Stimulated activated naive CD8-positive, alpha-beta T cell treated with anti-CD3 and anti-CD28 coated beads, Interleukin-15, Interleukin-2, amounts not matched to agents 100 U/mL and 50 U/mL, for 24 hours (primary cell): ENCODE results near the gene ABCC8.
A peak's percentile ranks its signal among the peaks of the same experiment; 100 is the strongest.

Experiments used
- ATAC-seq: fragments of 150-1000 bp; cut with Tn5 transposase; one replicate; pipeline ENCODE4 v1.10.0; 2021
- DNase-seq: peaks from one replicate; pipeline ENCODE4 v3.0.0; 2021

The ABCC8 gene

GRCh38 chr11:17386331-17387084 is 90.1 kb downstream of the ABCC8 start:
- DNase-seq (peak; percentile 65), ATAC-seq (peak; percentile 37)

DNA sequence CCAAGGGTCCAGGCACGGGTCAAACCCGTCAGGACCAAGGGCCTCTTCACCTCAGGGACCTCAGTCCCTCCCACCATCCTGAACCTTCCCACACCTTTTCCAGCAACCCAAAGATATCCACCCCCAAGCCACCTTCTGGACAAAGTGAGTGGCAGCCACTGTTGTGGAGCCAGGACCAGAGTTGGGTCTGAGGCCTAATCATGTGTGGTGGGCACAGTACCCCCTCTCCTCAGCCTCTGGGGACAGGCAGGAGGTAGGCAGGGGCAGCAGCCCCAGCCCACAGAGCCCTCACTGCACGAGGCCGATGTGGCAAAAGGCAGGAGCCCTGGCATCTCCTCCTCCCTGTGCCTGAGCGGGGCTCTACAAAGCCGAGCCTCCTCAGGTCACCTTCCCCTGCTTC is 90.7 kb downstream of the ABCC8 start:
- no peak for ATAC-seq

DNA sequence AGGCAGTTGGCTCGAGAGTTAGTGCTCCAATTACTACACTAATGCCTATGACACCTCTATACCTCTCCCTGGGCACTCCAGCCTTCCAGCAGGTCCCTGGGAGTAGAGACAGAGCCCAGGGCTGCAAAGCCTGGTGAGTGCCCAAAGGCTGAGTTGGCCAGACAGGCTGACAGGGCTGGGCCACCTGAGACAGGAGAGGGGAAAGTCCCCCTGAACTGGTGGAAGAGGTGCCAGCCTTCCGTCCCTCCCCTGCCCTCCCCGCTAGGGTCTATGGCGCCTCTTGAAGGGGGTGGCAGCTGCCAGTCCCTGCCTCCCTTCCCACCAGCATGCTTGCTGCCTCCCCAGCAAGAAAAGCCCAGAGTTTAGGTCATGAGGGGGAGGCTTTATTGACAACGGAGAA is 91.2 kb downstream of the ABCC8 start:
- no peak for ATAC-seq
- DNase-seq, result no peak

More for the DNA sequence above, 90.7 kb downstream of the ABCC8 start:
- DNase-seq, result no peak

- ATAC-seq (peak; percentile 34), DNase-seq (peak; percentile 83)
Measured at GRCh38 chr11:17384002-17384511, 92.6 kb downstream of the ABCC8 start.

DNA sequence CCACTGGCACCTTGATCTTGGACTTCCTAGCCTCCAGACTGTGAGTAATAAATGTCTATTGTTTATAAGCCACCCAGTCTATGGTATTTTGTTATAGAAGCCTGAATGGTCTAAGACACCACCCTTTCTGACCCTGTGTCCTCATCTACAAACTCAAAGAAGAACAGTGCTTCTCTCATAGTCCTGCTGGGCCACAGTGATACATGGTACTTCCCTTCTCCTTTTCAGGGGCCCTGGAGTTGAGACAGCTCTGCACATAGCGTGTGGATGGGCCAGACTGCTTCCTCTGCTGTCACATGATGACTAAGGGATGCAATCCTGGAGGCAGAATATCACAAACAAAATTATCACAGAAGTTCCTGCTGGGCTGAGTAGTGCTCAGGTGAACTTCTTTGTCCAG is 93.2 kb downstream of the ABCC8 start:
- no peak for ATAC-seq
- DNase-seq, result no peak

DNA sequence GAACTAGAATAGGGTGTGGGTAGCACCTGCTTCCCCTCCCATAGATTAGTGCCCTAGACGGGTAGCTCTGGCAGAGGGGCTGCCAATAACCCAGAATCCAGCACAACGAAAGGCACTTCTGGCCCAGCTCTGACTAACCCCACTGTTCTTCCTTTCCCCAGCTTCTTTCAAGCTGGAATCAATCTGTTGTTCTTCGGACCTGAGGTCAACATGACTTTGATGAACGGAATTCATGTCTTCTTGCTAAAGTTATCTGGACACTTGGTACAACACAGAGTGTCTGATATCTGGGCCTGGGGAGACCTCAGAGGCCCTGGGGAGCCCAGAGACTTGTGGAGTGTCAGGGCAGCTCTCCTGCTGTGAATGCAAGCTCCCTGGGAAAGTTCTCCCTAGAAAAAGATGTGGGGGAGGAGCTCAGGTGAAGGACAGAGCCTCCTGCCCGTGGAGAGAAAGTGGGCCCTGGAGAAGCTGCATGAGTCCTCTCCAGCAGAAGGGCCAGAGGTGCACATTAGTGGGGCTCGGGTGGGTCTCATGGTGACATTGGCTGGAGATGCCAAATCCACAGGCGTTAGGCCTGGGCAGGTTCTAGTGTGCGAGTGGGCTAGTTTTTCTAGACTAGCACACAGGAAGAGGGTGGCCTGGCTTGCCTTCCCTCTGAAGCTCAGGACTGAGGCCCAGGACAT is 94.5 kb downstream of the ABCC8 start:
- ATAC-seq (no peak), DNase-seq (no peak)

DNA sequence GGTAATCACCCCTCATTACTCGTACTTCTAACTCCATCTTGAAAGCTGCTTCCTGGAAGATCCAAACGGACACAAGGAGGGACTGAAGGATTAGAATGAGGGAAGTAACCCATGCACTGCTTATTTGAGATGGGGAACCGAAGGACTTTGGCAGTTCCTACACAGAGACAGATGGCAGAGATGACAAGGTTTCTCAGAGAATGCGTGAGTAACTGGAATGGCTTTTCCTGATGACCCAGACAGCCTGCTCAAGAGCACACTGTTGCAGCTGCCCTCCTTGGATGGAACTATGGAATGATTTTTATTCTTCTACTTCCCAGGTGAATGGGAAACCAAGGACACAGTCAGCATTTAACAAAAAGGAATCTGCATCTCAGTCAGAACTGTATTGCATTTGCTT is 95.5 kb downstream of the ABCC8 start:
- ATAC-seq, result no peak
- no peak for DNase-seq

DNA sequence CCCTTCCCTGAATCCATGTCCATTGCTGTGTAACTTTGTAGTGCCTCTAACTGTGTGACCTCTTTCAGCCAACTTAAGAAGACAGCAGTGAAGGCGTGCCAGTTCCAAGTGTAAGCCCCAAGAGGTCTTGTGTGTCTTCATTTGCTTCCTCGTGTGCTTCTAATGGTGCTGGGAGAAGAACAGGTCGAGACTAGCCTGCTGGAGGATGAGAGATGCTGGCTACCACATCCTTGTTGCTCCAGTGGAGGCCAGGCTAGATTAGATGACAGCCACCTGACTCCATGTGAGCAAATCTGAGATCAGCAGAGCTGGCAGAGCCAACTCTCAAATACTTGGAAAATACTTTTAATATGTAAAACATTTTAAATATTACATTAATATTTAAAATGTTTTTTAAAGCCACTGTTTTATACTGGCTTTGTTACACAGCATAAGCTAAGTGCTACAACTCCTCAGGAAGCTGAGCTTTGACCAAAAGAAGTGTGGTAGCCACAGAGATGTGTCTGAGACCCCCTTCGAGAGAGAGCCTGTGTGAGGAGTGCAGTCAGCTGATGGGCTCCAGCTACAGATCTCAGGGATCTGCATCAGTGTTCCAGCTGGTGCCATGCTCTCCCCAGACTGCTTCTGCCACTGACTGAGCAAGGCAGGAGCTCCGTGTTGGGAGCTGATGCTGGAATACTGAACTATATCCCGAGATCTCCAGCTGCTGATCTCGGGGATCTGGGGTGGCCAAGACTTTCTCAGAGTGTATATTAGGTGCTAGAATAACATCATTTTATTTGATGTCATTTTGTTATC is 97.1 kb downstream of the ABCC8 start:
- no peak for DNase-seq
- ATAC-seq, result no peak

GRCh38 chr11:17378655-17379054 is 98.0 kb downstream of the ABCC8 start:
- ATAC-seq (no peak), DNase-seq (no peak)

DNA sequence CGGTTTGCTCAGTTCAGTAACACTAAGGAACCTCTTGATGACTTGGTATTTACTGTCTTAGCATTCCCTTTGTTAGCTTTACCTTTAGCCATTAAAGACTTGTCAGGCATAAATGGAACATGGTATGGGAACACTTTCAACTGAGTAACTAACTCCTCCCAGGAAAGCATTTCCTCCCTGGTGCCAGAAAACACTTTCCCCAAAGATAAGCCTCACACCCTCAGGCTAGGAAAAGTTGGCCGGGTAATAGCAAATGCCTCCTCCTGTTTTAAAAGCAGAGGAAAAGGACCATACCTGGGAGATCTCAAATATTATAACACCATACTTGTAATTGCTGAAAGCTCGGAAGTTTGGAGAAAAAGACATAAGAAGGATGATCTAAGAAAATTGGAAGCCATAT is 100.2 kb downstream of the ABCC8 start:
- no peak for DNase-seq

DNA sequence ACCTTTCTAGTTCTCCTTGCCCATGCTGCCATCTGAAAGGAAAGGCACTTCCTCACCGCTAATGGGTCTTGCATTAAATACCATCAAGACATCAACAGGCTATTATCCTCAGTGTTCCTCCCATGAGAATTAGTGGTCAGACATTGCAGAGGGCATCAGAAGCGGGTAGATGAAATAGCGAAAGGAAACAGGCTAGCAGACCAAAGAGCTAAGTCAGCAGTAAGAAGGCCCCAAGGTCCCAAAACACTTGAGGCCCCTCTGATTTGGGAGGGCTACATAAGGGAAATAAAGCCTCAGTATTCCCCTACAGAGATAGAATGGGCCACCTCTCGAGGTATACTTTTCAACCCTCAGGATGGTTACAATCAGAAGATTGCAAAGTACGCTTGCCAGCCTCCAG is 101.1 kb downstream of the ABCC8 start:
- no peak for ATAC-seq
- no peak for DNase-seq

More for the DNA sequence above, 100.2 kb downstream of the ABCC8 start:
- no peak for ATAC-seq

- no peak for DNase-seq
- no peak for ATAC-seq
Measured at GRCh38 chr11:17371614-17372013, 105.0 kb downstream of the ABCC8 start.

GRCh38 chr11:17369684-17370243 is 106.9 kb downstream of the ABCC8 start:
- ATAC-seq, result no peak
- no peak for DNase-seq

- DNase-seq, result no peak
Measured at GRCh38 chr11:17369094-17369493, 107.6 kb downstream of the ABCC8 start.

GRCh38 chr11:17368551-17368950 is 108.1 kb downstream of the ABCC8 start:
- no peak for DNase-seq
- no peak for ATAC-seq

More at GRCh38 chr11:17369094-17369493, 107.6 kb downstream of the ABCC8 start:
- no peak for ATAC-seq

DNA sequence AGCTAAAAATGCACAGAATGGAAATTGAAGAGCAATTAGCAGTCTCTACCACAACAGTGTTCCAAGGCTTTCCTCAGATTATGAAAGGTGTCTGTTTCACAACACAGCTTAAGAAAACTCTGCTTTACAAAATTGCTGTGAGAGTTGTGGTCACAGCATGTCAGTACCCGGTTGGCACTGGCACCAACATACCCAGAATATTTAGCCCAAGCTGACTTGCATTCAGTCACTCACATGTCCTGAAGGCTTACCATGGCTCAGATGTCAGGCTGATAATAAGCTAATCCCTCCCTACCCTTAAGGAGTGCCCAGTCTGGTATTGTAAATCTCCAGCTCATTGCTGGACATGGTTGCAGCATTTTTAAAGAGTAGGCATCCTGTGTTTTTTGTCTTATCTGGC is 110.2 kb downstream of the ABCC8 start:
- DNase-seq (no peak), ATAC-seq (no peak)

DNA sequence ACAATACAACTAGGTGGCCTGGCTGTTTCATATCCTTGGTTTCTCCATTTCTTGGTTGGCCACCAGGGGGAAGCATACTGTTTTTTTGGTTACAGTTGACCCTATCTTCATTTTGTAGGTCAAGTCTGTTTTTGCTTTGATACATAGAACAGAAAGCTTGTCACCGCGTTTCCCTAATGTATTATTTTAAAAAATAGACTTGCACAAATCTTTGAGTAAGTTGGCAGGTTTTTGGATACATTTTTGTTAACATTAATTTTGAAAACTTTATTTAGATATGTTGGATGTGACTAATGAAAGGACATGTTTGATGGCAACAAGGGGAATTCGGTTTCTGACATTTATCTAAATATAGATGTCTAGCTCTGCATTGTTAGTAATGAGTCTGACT is 122.0 kb downstream of the ABCC8 start:
- no peak for ATAC-seq
- peak; percentile 76 for DNase-seq

DNA sequence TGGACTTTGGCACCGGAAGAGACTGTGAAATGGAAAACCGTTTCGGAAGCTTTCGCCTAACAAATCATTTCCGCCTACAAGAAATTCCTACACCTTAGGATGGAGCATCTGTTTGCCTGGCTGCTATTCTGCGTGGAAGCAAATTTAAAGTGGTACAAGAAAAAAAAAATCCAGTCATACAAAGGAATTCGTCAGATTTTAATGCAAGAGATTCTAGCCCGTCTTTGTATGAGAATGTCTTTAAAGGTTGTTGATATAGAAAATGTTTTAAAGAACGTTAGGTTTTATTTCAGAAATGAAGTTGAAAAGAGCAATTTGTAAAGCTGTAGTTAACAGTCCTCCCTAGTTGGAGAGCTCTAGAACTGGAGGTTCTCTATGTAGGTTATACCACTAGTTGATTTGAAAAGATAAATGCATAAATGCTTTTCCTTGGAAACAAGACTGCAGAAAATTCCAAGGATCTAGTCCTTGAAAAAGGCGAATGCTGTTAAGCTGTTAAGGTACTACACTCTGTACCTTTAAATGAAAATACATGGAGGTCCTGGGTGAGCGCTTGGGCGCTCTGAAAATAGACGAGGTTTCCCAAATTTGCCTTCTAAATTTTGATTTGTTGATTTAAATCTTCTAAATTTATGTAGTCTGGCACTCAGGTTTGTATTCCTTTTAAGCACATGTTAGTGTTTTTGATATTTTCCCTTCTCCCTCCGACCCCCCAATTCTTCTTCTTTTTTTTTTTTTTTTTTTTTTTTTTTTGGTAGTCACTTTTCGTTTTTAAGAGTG is 122.6 kb downstream of the ABCC8 start:
- no peak for DNase-seq
- ATAC-seq, result no peak

DNA sequence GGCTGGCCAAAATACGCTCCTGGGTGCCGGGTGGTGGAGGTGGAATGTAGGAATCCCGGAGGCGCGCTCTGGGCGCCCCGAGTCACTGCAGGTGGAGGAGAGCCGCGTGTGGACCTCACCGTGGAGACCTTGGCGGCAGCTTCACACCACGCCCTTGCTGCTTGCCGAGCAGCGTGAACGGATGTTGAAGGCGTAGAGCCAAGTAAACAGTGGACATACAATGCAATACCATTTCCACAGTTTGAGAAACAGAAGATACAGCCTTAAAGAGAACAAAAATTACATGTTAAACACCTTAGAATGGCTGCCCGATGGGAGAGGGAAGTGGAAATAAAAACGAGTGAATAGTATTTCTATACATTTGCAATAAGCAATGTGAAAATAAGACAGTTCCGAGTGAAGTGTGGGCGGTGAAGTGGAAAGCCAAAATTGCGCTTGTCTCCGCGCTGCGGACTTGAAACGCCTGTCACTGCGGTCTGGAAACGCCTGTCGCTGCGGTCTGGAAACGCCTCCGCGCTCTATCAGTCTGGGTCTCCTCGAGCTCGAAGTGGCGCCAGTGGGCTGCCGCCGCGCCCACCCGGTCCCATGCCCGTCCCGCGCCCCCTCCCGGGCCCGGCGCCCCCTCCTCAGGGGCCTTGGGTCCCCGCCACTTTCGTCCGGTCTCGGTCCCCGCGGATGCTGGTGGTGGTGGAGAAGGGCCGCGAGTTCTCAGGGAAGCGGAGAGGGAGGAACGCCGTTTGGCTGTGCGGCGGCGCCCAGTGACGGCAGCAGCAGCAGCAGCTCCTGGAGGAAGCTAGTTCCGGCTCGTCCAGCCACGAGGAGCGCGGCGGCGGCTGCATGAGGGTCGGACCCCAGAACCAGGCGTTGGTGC is 123.5 kb downstream of the ABCC8 start:
- peak; percentile 75 for DNase-seq
- ATAC-seq, result peak; percentile 51

DNA sequence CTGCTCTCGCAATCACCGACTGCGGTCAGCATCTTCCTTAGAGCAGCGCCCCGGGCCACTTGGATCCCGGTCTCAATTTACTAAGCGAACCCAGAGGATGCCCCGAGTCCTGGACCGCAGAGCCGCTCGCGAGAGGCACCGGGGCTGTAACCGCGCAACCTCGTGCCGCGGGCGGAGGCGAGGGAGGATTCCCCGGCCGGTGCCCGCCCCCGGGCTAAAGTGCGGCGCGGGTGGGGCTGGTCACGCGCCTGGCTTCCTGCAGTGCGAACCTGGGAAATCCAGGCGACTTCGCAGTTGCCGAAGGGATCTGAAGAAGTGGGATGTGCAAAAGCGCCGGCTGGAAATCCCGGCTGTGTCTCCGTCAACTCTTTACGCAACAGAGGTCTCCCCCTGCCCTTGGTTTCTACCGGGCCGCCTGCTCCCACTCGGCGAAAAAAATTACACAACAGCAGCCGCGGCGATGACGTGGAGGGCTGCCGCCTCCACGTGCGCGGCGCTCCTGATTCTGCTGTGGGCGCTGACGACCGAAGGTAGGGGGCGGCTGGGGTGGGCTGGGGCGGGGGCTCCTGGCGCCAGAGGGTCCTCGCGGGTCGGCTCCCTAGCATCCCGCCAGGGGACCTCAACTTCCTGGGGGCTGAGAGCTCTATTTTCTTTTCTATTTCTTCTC is 125.0 kb downstream of the ABCC8 start, which contains the start of gene NCR3LG1:
Gene NCR3LG1, plus strand, starts transcription at position 291 of the 667 bp plus-strand sequence. Its CDS starts 170 bp downstream, at position 461.
- peak; percentile 69 for DNase-seq
- peak; percentile 40 for ATAC-seq
